Kidney (tissue), 14 donors: ENCODE results near the gene SLC49A3. TPM values are rescaled to one million over a fixed set of nuclear protein-coding genes. Genes with fewer than 3 reads are reported as not detected.

Experiments
- DNase-seq, 5 donors: peaks; one replicate each; pipeline ENCODE4 v3.0.0-alpha.2; 2013 to 2020
- FAIRE-seq: peaks from 2 replicates; lab custom pipeline; 2012; peaks lifted over from hg19 to GRCh38; lab: Jason Lieb, UNC
- H3K27ac ChIP-seq, 2 donors: one replicate each; pipeline ENCODE4 v1.7.0; 2013; ENCODE audit warnings: low read depth in 2 of 2, low read length in 2 of 2, inconsistent platforms in 1 of 2
- H3K27me3 ChIP-seq: one replicate; pipeline ENCODE4 v1.7.1; 2013; ENCODE audit warnings: low read length, inconsistent platforms; ENCODE audit not compliant: control insufficient read depth, insufficient read depth
- H3K36me3 ChIP-seq, 3 donors: one replicate each; pipeline versions ENCODE4 v1.7.0 to v1.7.1; 2013; ENCODE audit warnings: low read length in 3 of 3, control low read depth in 1 of 3, inconsistent platforms in 1 of 3; ENCODE audit not compliant: insufficient read depth in 3 of 3, control insufficient read depth in 2 of 3
- H3K4me1 ChIP-seq, 3 donors: one replicate each; pipeline versions ENCODE4 v1.7.0 to v1.7.1; 2013; ENCODE audit warnings: low read length in 3 of 3, inconsistent platforms in 1 of 3, low read depth in 1 of 3; ENCODE audit not compliant: control insufficient read depth in 2 of 3, insufficient read depth in 2 of 3
- H3K4me3 ChIP-seq, 3 donors: one replicate each; pipeline versions ENCODE4 v1.7.0 to v1.8.1; 2013; ENCODE audit warnings: low read length in 3 of 3, control low read depth in 1 of 3, inconsistent platforms in 1 of 3
- H3K9ac ChIP-seq, 3 donors: one replicate each; pipeline versions ENCODE4 v1.7.0 to v1.7.1; 2013; ENCODE audit warnings: low read length in 3 of 3, control low read depth in 1 of 3, inconsistent platforms in 1 of 3
- H3K9me3 ChIP-seq, 3 donors: one replicate each; pipeline versions ENCODE4 v1.7.0 to v1.7.1; 2013; ENCODE audit warnings: low read length in 3 of 3, control low read depth in 1 of 3, inconsistent platforms in 1 of 3; ENCODE audit not compliant: control insufficient read depth in 2 of 3, insufficient read depth in 1 of 3
- intact Hi-C: fragments of 100-400 bp; cut with DNase I; formaldehyde crosslinking; loops from one replicate; pipeline ENCODE4 v1.11.1; 2022
- polyA plus RNA-seq: library from polyadenylated mRNA; stranded (reverse); fragments of 350-450 nt; fragmentation: Illumina TruSeq; extraction: RNeasy Lipid Tissue Mini Kit (QIAGEN cat#74804); gene quantifications from one replicate; pipeline ENCODE4 v1.2.3, GENCODE V29; 2014; ENCODE audit warnings: low read depth, low replicate concordance; ENCODE audit not compliant: insufficient read depth
- total RNA-seq: library from RNA; stranded (reverse); fragmentation: NEBNext Ultra II Directional; extraction: Animal tissue kit (Norgen Biotek cat#: 25700); gene quantifications from one replicate; pipeline ENCODE4 v1.2.1, GENCODE V29; 2021
- TF ChIP-seq, protein P1 (sequence below): IDR thresholded peaks from 3 replicates; pipeline ENCODE4 v1.5.1; 2012; ENCODE audit warnings: mild to moderate bottlenecking, moderate library complexity, borderline replicate concordance; ENCODE audit not compliant: insufficient read depth; ENCODE audit errors: extremely low read depth
- donor health status: control.
- donor health status: control.
- donor health status: control.
- donor health status: control.
- donor health status: control.
- donor health status: DM: yes; HTN: yes; CAD: no.
- donor health status: Normal renal cell carcinoma (clear cell type).

Gene SLC49A3
- total and polyA plus RNA-seq, 2 donors from 2014 or later = 12.6 to 18.2 TPM

- no peak overlapping the region for H3K27ac ChIP-seq
- no peaks in the 10 kb centered on the region for H3K36me3 ChIP-seq
- H3K4me3 ChIP-seq = no peak overlapping the region
- FAIRE-seq (no peak), DNase-seq (peak in 2 of 5 donors; percentile 48 to 66)
- H3K27me3 ChIP-seq = no peaks in the 10 kb centered on the region
- TF ChIP-seq, protein P1, sequence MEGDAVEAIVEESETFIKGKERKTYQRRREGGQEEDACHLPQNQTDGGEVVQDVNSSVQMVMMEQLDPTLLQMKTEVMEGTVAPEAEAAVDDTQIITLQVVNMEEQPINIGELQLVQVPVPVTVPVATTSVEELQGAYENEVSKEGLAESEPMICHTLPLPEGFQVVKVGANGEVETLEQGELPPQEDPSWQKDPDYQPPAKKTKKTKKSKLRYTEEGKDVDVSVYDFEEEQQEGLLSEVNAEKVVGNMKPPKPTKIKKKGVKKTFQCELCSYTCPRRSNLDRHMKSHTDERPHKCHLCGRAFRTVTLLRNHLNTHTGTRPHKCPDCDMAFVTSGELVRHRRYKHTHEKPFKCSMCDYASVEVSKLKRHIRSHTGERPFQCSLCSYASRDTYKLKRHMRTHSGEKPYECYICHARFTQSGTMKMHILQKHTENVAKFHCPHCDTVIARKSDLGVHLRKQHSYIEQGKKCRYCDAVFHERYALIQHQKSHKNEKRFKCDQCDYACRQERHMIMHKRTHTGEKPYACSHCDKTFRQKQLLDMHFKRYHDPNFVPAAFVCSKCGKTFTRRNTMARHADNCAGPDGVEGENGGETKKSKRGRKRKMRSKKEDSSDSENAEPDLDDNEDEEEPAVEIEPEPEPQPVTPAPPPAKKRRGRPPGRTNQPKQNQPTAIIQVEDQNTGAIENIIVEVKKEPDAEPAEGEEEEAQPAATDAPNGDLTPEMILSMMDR = no peak
- H3K9me3 ChIP-seq = no peaks in the 10 kb centered on the region
- peaks cover 0 to 6% (median 0%) of the 10 kb centered on the region in 3 donors for H3K4me1 ChIP-seq
- no peak overlapping the region for H3K9ac ChIP-seq
- intact Hi-C loops = no loop called here
Measured at GRCh38 chr4:665381-665750, 23.6 kb downstream of the SLC49A3 start.

DNA sequence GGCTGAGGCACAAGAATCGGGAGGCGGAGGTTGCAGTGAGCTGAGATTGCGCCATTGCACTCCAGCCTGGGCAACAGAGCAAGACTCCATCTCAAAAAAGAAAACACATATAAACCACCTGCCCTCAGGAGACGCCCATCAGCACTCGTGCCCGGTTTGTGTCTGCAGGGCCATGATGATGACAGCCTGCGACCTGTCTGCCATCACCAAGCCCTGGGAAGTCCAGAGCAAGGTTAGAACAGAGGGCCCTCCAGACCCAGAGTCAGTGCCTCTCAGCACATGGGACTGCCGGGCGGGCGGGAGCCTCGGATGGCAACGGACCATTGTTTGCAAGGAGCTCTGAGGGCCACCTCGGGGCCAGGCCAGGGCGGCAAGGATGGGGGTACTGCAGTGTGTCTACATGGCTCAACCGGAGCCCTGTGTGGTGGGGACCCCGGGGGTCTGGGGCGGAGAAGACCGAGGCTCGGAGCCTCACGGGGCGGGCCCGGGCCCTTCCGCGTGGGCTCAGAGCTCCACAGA, 24.2 kb downstream of the SLC49A3 start:
- no peak overlapping the region for H3K9ac ChIP-seq
- H3K27ac ChIP-seq = no peak overlapping the region
- H3K4me3 ChIP-seq = no peak overlapping the region
- no peaks in the 10 kb centered on the region for H3K27me3 ChIP-seq
- H3K9me3 ChIP-seq = no peaks in the 10 kb centered on the region
- intact Hi-C loops = no loop called here
- peak in 2 of 5 donors; percentile 57 to 75 for DNase-seq
- FAIRE-seq = no peak
- TF ChIP-seq, protein P1 = no peak
- no peaks in the 10 kb centered on the region for H3K36me3 ChIP-seq
- peaks cover 0 to 6% (median 0%) of the 10 kb centered on the region in 3 donors for H3K4me1 ChIP-seq

- TF ChIP-seq, protein P1 = no peak
- DNase-seq (peak; percentile 84 to 92 (median 88)), FAIRE-seq (no peak)
- Histone ChIP-seq H3K36me3 (no peaks in the 10 kb centered on the region), H3K27ac (no peak overlapping the region), H3K9ac (peak overlapping the region; percentile 11 to 51 (median 49)), H3K9me3 (no peaks in the 10 kb centered on the region), H3K27me3 (no peaks in the 10 kb centered on the region), H3K4me3 (peak overlapping the region; percentile 58 to 75 (median 65)), H3K4me1 (peaks cover 0 to 6% (median 0%) of the 10 kb centered on the region in 3 donors)
- intact Hi-C loops = no loop called here
Measured at GRCh38 chr4:663438-664428, 25.2 kb downstream of the SLC49A3 start.
